H1 (cell line): ENCODE data around the gene CFAP100. TPM values are rescaled to one million over a fixed set of nuclear protein-coding genes. Genes with fewer than 3 reads are reported as not detected.

Experiments used
- CTCF ChIA-PET: fragments of 300-600 bp; sonication (Branson Sonifier 250); formaldehyde crosslinking; loops from one replicate; lab custom pipeline; 2021; ENCODE audit not compliant: partially characterized antibody; lab: Charles Lee
- POLR2A ChIA-PET: fragments of 300-600 bp; sonication (Branson Sonifier 250); formaldehyde crosslinking; loops from one replicate; lab custom pipeline; 2021; ENCODE audit warnings: inconsistent platforms; ENCODE audit not compliant: partially characterized antibody; lab: Charles Lee
- DNase-seq, 2 experiments: peaks; one replicate each; pipeline versions ENCODE4 v3.0.0 to v3.0.0-alpha.2; 2010 to 2022; ENCODE audit warnings: low spot score in 2 of 2, low read depth in 1 of 2, mixed read lengths in 1 of 2
- FAIRE-seq: peaks from 2 replicates; lab custom pipeline; 2011; peaks lifted over from hg19 to GRCh38; lab: Jason Lieb, UNC
- H2AFZ ChIP-seq: 2 replicates; pipeline ENCODE4 v1.8.1; 2012; ENCODE audit warnings: low read length, inconsistent platforms
- H2AK5ac ChIP-seq: 2 replicates; pipeline ENCODE4 v1.6.1; 2013; ENCODE audit warnings: low read depth, low read length
- H2BK120ac ChIP-seq: replicated peaks from 2 replicates; pipeline ENCODE3; 2013; ENCODE audit warnings: low read depth, low read length, inconsistent platforms
- H2BK12ac ChIP-seq: 2 replicates; pipeline ENCODE4 v1.6.1; 2013; ENCODE audit warnings: low read depth, low read length
- H2BK15ac ChIP-seq: 2 replicates; pipeline ENCODE4 v1.6.1; 2013; ENCODE audit warnings: low read length
- H2BK20ac ChIP-seq: 2 replicates; pipeline ENCODE4 v1.6.1; 2013; ENCODE audit warnings: low read length
- H2BK5ac ChIP-seq: 2 replicates; pipeline ENCODE4 v1.6.1; 2013; ENCODE audit warnings: low read depth, low read length
- H3K14ac ChIP-seq: 2 replicates; pipeline ENCODE4 v1.6.1; 2013; ENCODE audit warnings: inconsistent platforms; ENCODE audit not compliant: insufficient read length
- H3K18ac ChIP-seq: 2 replicates; pipeline ENCODE4 v1.6.1; 2013; ENCODE audit warnings: low read length; ENCODE audit errors: extremely low read depth
- H3K23ac ChIP-seq: 2 replicates; pipeline ENCODE4 v1.6.1; 2013; ENCODE audit warnings: inconsistent platforms; ENCODE audit not compliant: insufficient read length
- H3K23me2 ChIP-seq: 2 replicates; pipeline ENCODE4 v1.6.1; 2013; ENCODE audit warnings: low read depth, low read length
- H3K27ac ChIP-seq: 2 replicates; pipeline ENCODE4 v1.6.1; 2011; ENCODE audit warnings: low read depth, low read length, inconsistent platforms
- H3K27me3 ChIP-seq, 4 experiments: replicated peaks in 1 of 4; 1 replicate in 1 of 4; 2 replicates in 3 of 4; pipeline versions ENCODE4 v1.6.1 to v1.8.1; 2011 to 2013; ENCODE audit warnings: low read length in 3 of 4, mild to moderate bottlenecking in 3 of 4, inconsistent platforms in 2 of 4, mixed read lengths in 2 of 4, moderate library complexity in 1 of 4; ENCODE audit not compliant: control insufficient read depth in 3 of 4, insufficient read depth in 3 of 4; ENCODE audit errors: extremely low read depth in 1 of 4
- H3K36me3 ChIP-seq, 4 experiments: 2 replicates each; pipeline versions ENCODE4 v1.6.1 to v1.8.1; 2011 to 2013; ENCODE audit warnings: mild to moderate bottlenecking in 4 of 4, low read length in 3 of 4, moderate library complexity in 2 of 4, control low read depth in 1 of 4, inconsistent platforms in 1 of 4; ENCODE audit not compliant: insufficient read depth in 4 of 4, control insufficient read depth in 2 of 4
- H3K4ac ChIP-seq: replicated peaks from 2 replicates; pipeline ENCODE3; 2013; ENCODE audit warnings: low read length, low read depth, mixed read lengths, inconsistent platforms; ENCODE audit not compliant: insufficient read length
- H3K4me1 ChIP-seq, 4 experiments: replicated peaks in 1 of 4; 1 replicate in 1 of 4; 2 replicates in 3 of 4; pipeline versions ENCODE4 v1.6.1 to v1.8.1; 2011 to 2013; ENCODE audit warnings: low read length in 3 of 4, inconsistent platforms in 2 of 4, mixed read lengths in 1 of 4; ENCODE audit not compliant: insufficient read depth in 4 of 4, control insufficient read depth in 3 of 4
- H3K4me2 ChIP-seq, 2 experiments: 2 replicates each; pipeline versions ENCODE4 v1.6.1 to v1.8.1; 2011 to 2013; ENCODE audit warnings: low read depth in 2 of 2, low read length in 2 of 2, control low read depth in 1 of 2, inconsistent platforms in 1 of 2, mild to moderate bottlenecking in 1 of 2; ENCODE audit not compliant: insufficient read depth in 1 of 2
- H3K4me3 ChIP-seq, 4 experiments: fragments of 200-600, 300-600 bp in 1 of 4; sonication (generic), shearing (Covaris generic), sonication (Bioruptor Twin) in 1 of 4; 2 replicates each; pipeline versions ENCODE4 v1.5.1 to v1.8.1; 2011 to 2016; ENCODE audit warnings: low read length in 4 of 4, low read depth in 3 of 4, control low read depth in 2 of 4, inconsistent platforms in 2 of 4, mild to moderate bottlenecking in 2 of 4, mixed read lengths in 1 of 4, moderate library complexity in 1 of 4; ENCODE audit not compliant: insufficient read depth in 2 of 4; ENCODE audit errors: extremely low read depth in 1 of 4
- H3K56ac ChIP-seq: replicated peaks from 2 replicates; pipeline ENCODE3; 2013; ENCODE audit warnings: low read depth, mild to moderate bottlenecking, mixed read lengths, low read length, inconsistent platforms; ENCODE audit not compliant: insufficient read length
- H3K79me1 ChIP-seq: 2 replicates; pipeline ENCODE4 v1.6.1; 2013; ENCODE audit warnings: low read depth, low read length, control low read depth
- H3K79me2 ChIP-seq, 2 experiments: 2 replicates each; pipeline versions ENCODE4 v1.6.1 to v1.8.1; 2012 to 2013; ENCODE audit warnings: low read length in 2 of 2, mild to moderate bottlenecking in 2 of 2, inconsistent platforms in 1 of 2; ENCODE audit not compliant: insufficient read depth in 2 of 2, control insufficient read depth in 1 of 2
- H3K9ac ChIP-seq, 4 experiments: replicated peaks in 1 of 4; 1 replicate in 1 of 4; 2 replicates in 3 of 4; pipeline versions ENCODE4 v1.6.1 to v1.8.1; 2011 to 2013; ENCODE audit warnings: low read depth in 3 of 4, low read length in 3 of 4, control low read depth in 2 of 4, mild to moderate bottlenecking in 2 of 4, moderate library complexity in 2 of 4, inconsistent platforms in 1 of 4; ENCODE audit errors: extremely low read depth in 1 of 4
- H3K9me3 ChIP-seq, 2 experiments: 2 replicates each; pipeline versions ENCODE4 v1.6.1 to v1.8.1; 2012 to 2013; ENCODE audit warnings: mild to moderate bottlenecking in 2 of 2, moderate library complexity in 2 of 2, control low read depth in 1 of 2, inconsistent platforms in 1 of 2, low read depth in 1 of 2, low read length in 1 of 2, mixed read lengths in 1 of 2; ENCODE audit not compliant: insufficient read depth in 2 of 2
- H4K20me1 ChIP-seq, 2 experiments: replicated peaks in 1 of 2; 2 replicates each; pipeline versions ENCODE3 to v1.8.1; 2011 to 2013; ENCODE audit warnings: inconsistent platforms in 2 of 2, low read length in 2 of 2, mild to moderate bottlenecking in 1 of 2; ENCODE audit not compliant: insufficient read depth in 2 of 2, control insufficient read depth in 1 of 2
- H4K5ac ChIP-seq: 2 replicates; pipeline ENCODE4 v1.6.1; 2013; ENCODE audit warnings: low read length, low read depth, mixed read lengths, inconsistent platforms; ENCODE audit not compliant: insufficient read length
- H4K8ac ChIP-seq: 2 replicates; pipeline ENCODE4 v1.8.0; 2013; ENCODE audit warnings: mild to moderate bottlenecking, moderate library complexity, low read length, inconsistent platforms; ENCODE audit not compliant: insufficient read depth; ENCODE audit errors: extremely low read depth
- H4K91ac ChIP-seq: replicated peaks from 2 replicates; pipeline ENCODE3; 2013; ENCODE audit warnings: low read length, mixed read lengths, inconsistent platforms; ENCODE audit not compliant: insufficient read length
- ATF2 ChIP-seq: IDR thresholded peaks from 2 replicates; pipeline ENCODE4 v1.6.1; 2012; ENCODE audit warnings: low read length, inconsistent platforms
- CEBPB ChIP-seq: IDR thresholded peaks from 2 replicates; pipeline ENCODE4 v1.6.1; 2012; ENCODE audit warnings: low read depth, low read length
- EP300 ChIP-seq, 2 experiments: IDR thresholded peaks; 1 replicate in 1 of 2; 2 replicates in 1 of 2; pipeline ENCODE4 v1.6.1; 2011 to 2012; ENCODE audit warnings: low read depth in 2 of 2, low read length in 2 of 2, mild to moderate bottlenecking in 2 of 2, borderline replicate concordance in 1 of 2, inconsistent platforms in 1 of 2, moderate library complexity in 1 of 2
- GTF2F1 ChIP-seq: IDR thresholded peaks from 2 replicates; pipeline ENCODE4 v1.6.1; 2012; ENCODE audit warnings: low read depth, low read length, improper control_type of control experiment, borderline replicate concordance
- HDAC2 ChIP-seq, 2 experiments: fragments of 300-600 bp in 1 of 2; sonication (generic) in 1 of 2; IDR thresholded peaks; 2 replicates each; pipeline ENCODE4 v1.6.1; 2011 to 2012; ENCODE audit warnings: low read depth in 2 of 2, low read length in 2 of 2, mild to moderate bottlenecking in 2 of 2, moderate library complexity in 2 of 2, borderline replicate concordance in 1 of 2, inconsistent platforms in 1 of 2
- JUND ChIP-seq: IDR thresholded peaks from 2 replicates; pipeline ENCODE4 v1.6.1; 2011; ENCODE audit warnings: mild to moderate bottlenecking, improper control_type of control experiment, low read length
- KDM1A ChIP-seq: fragments of 200-600, 300-600 bp; sonication (generic); IDR thresholded peaks from 2 replicates; pipeline ENCODE4 v1.7.1; 2016; ENCODE audit warnings: mild to moderate bottlenecking, low read length, borderline replicate concordance
- PHF8 ChIP-seq: fragments of 200-600 bp; sonication (generic); conservative IDR thresholded peaks from 2 replicates; pipeline ENCODE4 v1.7.1; 2012; ENCODE audit warnings: low read depth, mild to moderate bottlenecking, inconsistent platforms, low read length, moderate library complexity
- TAF7 ChIP-seq: optimal IDR thresholded peaks from 2 replicates; pipeline ENCODE3; 2011; ENCODE audit warnings: low read depth, mild to moderate bottlenecking, inconsistent platforms, low read length, moderate library complexity, borderline replicate concordance
- TCF12 ChIP-seq: IDR thresholded peaks from 2 replicates; pipeline ENCODE4 v1.6.1; 2011; ENCODE audit warnings: low read depth, mild to moderate bottlenecking, low read length
- ZNF274 ChIP-seq: IDR thresholded peaks from 2 replicates; pipeline ENCODE4 v1.7.0; 2012; ENCODE audit warnings: low read length, borderline replicate concordance; ENCODE audit errors: extremely low read depth
- WGBS, 2 experiments: shearing (Covaris generic) in 1 of 2; methylation state at CpG; one replicate each; pipeline versions ENCODE4 v1.1.6 to v1.1.7; 2013 to 2015; ENCODE audit warnings: low lambda C conversion rate in 2 of 2, mixed read lengths in 2 of 2, inconsistent platforms in 1 of 2, low coverage in 1 of 2, missing lambda C conversion rate in 1 of 2; ENCODE audit not compliant: insufficient replicate concordance in 2 of 2, insufficient coverage in 1 of 2, insufficient read length in 1 of 2; ENCODE audit errors: extremely low coverage in 1 of 2, missing lambda C conversion rate in 1 of 2; 5-methylcytosine and 5-hydroxymethylcytosine counted together
- polyA plus RNA-seq, 7 experiments: library from polyadenylated mRNA; depleted of rRNA in 3 of 7; stranded (reverse) in 5 of 7; unstranded in 2 of 7; fragments of >200 nt in 5 of 7; fragments of 200-250 nt in 2 of 7; gene quantifications; 1 replicate in 5 of 7; 2 replicates in 1 of 7; 4 replicates in 1 of 7; pipeline versions ENCODE4 v1.2.1 to v1.2.3, GENCODE V29; 2011 to 2013; ENCODE audit warnings: missing spikeins in 2 of 7, mixed read lengths in 2 of 7
- total RNA-seq: library from RNA; stranded (reverse); fragmentation: NEBNext Ultra II Directional; extraction: Animal tissue kit (Norgen Biotek cat#: 25700); gene quantifications from 2 replicates; pipeline ENCODE4 v1.2.1, GENCODE V29; 2021

Gene CFAP100
- total and polyA plus RNA-seq, 2 of the 8 experiments (the other 6 are each of a cell fraction or from before 2014, with no cell fraction given) = 0.17 TPM; not detected in 1

DNA sequence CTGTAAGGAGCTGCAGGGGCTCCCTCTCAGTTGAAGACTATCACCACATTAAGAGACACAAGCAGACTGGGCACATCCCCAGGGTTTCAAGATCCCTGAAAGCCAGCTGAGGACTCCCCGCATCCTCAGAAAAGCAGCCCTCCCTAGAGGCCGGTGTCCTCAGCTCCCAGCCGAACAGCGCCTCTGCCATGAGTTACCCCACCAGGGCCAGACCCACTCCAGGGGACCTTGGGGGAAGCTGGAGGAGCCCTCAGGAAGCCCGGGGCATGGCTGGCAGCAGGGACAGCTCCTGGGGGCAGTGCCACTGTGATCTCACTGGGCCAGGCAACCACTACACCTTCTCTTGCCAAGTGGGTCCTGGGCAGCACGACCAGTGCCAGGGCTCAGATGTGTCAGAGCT, 45.6 kb upstream of the CFAP100 start:
- Histone ChIP-seq H3K9me3 (no peaks in the 10 kb centered on the region), H3K36me3 (peaks cover 0 to 15% (median 10%) of the 10 kb centered on the region in 4 experiments; a peak in 5 of 8 replicates), H3K18ac (no peak overlapping the region), H3K4me3 (no peak overlapping the region), H3K14ac (no peak overlapping the region), H2AFZ (no peak overlapping the region), H4K8ac (no peak overlapping the region), H2BK120ac (no peak overlapping the region), H3K27ac (no peak overlapping the region), H2BK15ac (no peak overlapping the region), H2BK12ac (no peak overlapping the region), H3K23me2 (no peaks in the 10 kb centered on the region), H4K20me1 (peaks cover 0 to 23% of the 10 kb centered on the region in 2 experiments), H3K4me1 (peaks cover 0 to 2% (median 0%) of the 10 kb centered on the region in 4 experiments; a peak in 3 of 7 replicates), H3K79me2 (peaks cover 0 to 9% of the 10 kb centered on the region in 2 experiments; a peak in 1 of 4 replicates), H3K56ac (no peak overlapping the region), H3K27me3 (no peaks in the 10 kb centered on the region), H2AK5ac (no peak overlapping the region), H3K79me1 (0 out of 2 replicates have a peak, but pooled peaks cover 4% of the 10 kb centered on the region), H2BK5ac (no peak overlapping the region), H4K5ac (no peak overlapping the region), H3K9ac (no peak overlapping the region), H2BK20ac (no peak overlapping the region), H3K4ac (no peak overlapping the region), H3K23ac (no peak overlapping the region), H3K4me2 (no peak overlapping the region), H4K91ac (no peak overlapping the region)
- CTCF ChIA-PET = interaction anchor here (0.8 to 3.3 kb wide), 35 partner anchors 9 to 215 kb away, joined by 3 to 30 read pairs (median 5); partner anchors contain the start of gene KLF15
- DNase-seq (no peak), FAIRE-seq (no peak)
- POLR2A ChIA-PET = interaction anchor here (1.0 to 2.3 kb wide), 5 partner anchors 9 to 97 kb away, joined by 3 to 9 read pairs (median 4); partner anchors contain the start of gene KLF15
- 97% methylated on average over 6 of the region's 6 CpGs; no CpG with 5 or more reads in 1 of the 2 experiments for WGBS, 2 experiments
- TF ChIP-seq JUND (no peak), ZNF274 (no peak), TAF7 (no peak), CEBPB (no peak), PHF8 (no peak), EP300 (IDR thresholded peaks at IDR 0.05; ENCODE audit: borderline replicate concordance in 1 of 2, low read depth in 2 of 2, low read length in 2 of 2) (no peak), HDAC2 (IDR thresholded peaks at IDR 0.05; ENCODE audit: borderline replicate concordance in 1 of 2, low read depth in 2 of 2, low read length in 2 of 2) (no peak), GTF2F1 (no peak), TCF12 (no peak), ATF2 (no peak), KDM1A (no peak)
